ENCODE results near the gene XYLT1.

XYLT1 gene

GRCh38 chr16:17371299-17371698, 99.5 kb downstream of the XYLT1 start:
- no peak for DNase-seq (ENCODE audit: low spot score)

- no peak for DNase-seq (ENCODE audit: low spot score)
These were observed 100.0 kb downstream of the XYLT1 start for GRCh38 chr16:17370731-17371285.

GRCh38 chr16:17370223-17370707, 100.5 kb downstream of the XYLT1 start:
- no peak for DNase-seq (ENCODE audit: low spot score)

GRCh38 chr16:17369421-17370222, 101.1 kb downstream of the XYLT1 start:
- DNase-seq (ENCODE audit: low spot score), result no peak

- DNase-seq (ENCODE audit: low spot score), result no peak
These were observed 101.8 kb downstream of the XYLT1 start for GRCh38 chr16:17368951-17369350.

DNA sequence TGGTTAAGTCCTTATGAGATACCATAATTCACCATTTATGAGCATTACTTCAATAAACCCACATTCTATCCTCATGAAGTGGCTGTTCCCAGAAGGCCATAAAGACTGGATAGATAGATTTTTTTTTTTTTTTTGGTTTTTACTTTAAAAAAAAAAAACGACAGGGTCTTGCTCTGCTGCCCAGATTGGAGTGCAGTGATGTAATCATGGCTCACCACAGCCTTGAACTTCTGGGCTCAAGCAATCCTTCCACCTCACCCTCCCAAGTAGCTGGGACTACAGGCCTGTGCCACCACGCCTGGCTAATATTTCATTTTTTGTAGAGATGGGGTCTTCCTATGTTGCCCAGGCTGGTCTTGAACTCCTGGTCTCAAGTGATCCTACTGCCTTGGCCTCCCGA, 102.3 kb downstream of the XYLT1 start:
- DNase-seq (ENCODE audit: low spot score), result no peak

GRCh38 chr16:17367923-17368322, 102.8 kb downstream of the XYLT1 start:
- no peak for DNase-seq (ENCODE audit: low spot score)

- no peak for DNase-seq (ENCODE audit: low spot score)
These were observed 103.7 kb downstream of the XYLT1 start for GRCh38 chr16:17367036-17367435.

GRCh38 chr16:17366299-17366961, 104.3 kb downstream of the XYLT1 start:
- DNase-seq (ENCODE audit: low spot score), result no peak

DNA sequence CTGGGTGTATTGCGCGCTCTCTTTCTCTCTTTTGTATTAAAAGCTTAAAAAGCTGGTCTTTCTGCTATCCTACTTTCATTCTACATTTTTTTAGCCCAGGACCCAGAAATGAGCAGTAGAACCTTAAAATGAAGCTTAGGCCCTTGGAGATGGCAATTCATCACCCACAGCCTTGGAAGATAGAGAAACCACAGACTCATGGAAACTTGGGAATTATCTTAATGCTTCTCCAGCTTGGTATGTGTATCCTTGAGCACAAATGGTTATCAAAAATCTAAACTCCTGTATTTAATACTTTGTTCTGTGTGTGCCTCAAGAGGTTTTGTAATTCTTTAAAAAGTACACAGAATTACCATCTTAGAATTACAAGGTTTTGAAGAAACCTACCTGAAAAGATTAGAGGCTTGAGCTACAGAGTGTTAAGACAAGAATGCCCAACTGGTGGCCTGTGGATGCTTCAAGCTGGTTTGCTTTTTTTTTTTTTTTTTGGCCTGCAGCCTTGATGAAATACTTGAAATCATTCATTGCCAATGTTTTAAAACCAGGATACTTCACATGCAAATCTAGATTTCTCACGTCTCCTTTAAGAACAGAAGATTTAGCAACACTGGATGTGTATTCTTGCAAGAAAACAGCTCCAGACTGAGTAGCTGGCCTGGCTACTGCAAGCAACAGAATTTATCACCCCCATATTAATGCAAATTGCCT, 105.0 kb downstream of the XYLT1 start:
- no peak for DNase-seq (ENCODE audit: low spot score)

DNA sequence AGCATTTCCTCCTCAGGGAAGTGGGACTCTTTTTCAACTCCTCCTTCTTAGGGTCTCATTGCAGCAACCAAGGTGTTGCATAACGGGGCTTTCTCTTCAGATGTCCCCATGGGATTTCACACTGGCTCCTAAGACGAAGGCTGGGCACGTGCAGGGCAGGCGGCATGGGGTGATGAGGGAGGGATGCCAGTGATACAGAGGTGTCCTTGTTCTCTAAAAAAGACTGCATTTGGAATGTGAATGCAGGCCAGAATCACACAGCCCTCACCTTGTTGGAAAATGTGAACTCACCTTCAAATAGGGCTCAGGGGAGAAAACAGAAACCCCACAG, 105.6 kb downstream of the XYLT1 start:
- no peak for DNase-seq (ENCODE audit: low spot score)

DNA sequence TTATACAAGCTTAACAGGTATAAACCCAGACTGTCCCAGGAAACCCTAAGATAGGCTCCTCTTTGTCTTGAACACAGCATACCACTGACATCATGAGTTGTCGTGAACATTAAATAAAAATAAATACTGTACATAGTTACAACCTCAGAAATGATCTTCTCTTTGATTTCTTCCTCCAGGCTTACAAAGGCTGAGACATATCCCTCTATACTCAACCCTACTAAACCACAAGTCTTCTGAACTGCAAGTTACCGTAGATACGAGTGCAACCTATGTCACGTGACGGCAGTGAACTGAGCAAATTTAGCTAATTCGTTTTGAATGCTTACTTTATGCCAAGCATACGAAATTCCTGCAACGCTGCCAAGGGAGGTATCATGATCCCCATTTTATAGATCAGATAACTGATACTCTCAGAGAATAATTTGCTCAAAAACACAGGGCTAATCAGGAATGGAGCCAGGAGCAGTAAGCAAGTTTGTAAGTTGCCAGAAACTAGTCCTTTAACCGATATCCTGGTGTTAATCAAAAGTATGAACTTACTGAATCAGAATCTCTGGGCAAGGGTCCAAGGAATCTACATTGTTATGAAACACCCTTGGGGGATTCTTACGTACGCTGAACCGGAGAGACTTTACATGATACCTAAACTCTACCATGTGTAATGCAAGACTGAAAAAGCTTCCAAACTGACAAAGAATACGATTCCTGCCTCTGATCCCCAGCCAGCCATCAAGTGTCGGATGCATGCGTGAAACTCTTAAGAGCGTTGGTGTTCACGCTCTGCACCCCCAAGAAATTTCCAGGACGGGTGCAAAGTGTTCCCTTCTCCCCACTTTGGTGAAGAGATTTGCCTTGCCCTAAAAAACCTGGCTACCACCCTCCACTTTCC, 106.2 kb downstream of the XYLT1 start:
- DNase-seq (ENCODE audit: low spot score), result no peak

GRCh38 chr16:17362946-17363345, 107.8 kb downstream of the XYLT1 start:
- DNase-seq (ENCODE audit: low spot score), result no peak

- DNase-seq (ENCODE audit: low spot score), result no peak
These were observed 108.6 kb downstream of the XYLT1 start for GRCh38 chr16:17362183-17362582.

DNA sequence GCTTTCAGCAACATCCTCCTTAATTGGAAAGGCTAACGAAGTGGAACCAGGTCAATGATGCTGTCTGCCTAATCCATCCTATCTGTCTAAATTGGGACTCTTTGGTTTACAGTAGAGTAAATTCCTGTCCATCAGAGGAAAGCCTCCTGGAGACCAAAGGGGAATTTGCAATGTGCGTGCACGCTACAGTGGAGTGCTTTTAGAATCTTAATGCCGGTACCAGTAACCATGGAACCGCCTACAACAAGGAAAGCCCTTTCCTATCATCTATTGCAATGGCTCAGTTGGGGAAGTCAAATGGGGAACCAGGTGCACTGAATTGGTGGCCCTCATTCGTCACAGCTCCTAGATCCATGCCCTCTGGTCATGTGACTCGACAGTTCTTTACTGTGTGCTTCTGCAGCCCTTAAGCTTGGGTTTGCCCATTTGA, 110.1 kb downstream of the XYLT1 start:
- no peak for DNase-seq (ENCODE audit: low spot score)

GRCh38 chr16:17359788-17360390, 110.9 kb downstream of the XYLT1 start:
- DNase-seq (ENCODE audit: low spot score), result no peak

DNA sequence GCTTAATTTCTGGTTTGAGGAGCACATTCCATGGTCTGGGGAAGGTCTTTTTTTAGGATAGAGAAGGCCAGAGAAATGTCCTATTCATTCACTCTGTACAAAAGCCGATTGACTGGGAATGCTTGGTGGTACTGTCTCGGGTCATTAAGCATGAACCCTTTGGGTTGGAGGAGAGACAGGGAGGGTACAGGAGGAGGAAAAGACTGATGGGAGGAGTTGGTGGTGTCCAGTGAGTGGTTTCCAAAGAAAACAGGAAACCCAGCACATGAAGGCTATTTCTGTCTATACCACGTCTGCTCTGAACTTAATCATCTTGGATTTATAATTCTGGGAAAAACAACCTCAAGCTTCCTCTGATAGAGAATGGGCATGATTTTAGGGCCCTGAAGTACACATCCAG, 111.9 kb downstream of the XYLT1 start:
- no peak for DNase-seq (ENCODE audit: low spot score)

DNA sequence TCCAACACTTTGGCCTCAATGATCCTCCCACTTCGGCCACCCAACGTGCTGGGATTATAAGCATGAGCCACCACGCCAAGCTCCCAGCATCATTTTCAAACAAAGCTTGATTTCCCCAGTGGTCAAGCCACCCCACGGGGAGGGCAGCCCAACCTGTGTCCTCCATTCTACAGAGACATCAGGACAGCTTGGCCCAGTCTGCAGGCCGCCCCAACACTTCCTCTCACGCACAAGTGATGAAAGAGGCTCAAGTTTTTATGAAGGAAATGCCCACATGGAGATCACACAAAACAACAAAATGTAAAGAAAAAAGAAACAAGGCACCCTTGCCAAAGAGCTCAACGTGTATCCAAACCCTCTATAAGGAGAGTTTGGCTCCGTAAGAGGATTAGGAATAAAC, 112.4 kb downstream of the XYLT1 start:
- DNase-seq (ENCODE audit: low spot score), result no peak

- DNase-seq (ENCODE audit: low spot score), result no peak
These were observed 113.3 kb downstream of the XYLT1 start for GRCh38 chr16:17357307-17358062.

GRCh38 chr16:17356243-17356933, 114.4 kb downstream of the XYLT1 start:
- no peak for DNase-seq (ENCODE audit: low spot score)

Measured in hematopoietic multipotent progenitor cell treated with erythropoietin and hydrocortisone succinate and interleukin-3 and kit ligand, for 17 days (in vitro differentiated cells).